ENCODE data around the gene DNAJB14.

Gene DNAJB14

GRCh38 chr4:99945718-99946355 is 581 bp downstream of the DNAJB14 start:
- no peak for DNase-seq (ENCODE audit: low read depth in 2 of 2)

- DNase-seq (ENCODE audit: low read depth in 2 of 2): no peak
Measured at GRCh38 chr4:99943904-99944437, 2.4 kb downstream of the DNAJB14 start.

GRCh38 chr4:99938243-99938753 is 8.1 kb downstream of the DNAJB14 start:
- no peak for DNase-seq (ENCODE audit: low read depth in 2 of 2)

- DNase-seq (ENCODE audit: low read depth in 2 of 2): no peak
Measured at GRCh38 chr4:99934891-99935290, 11.5 kb downstream of the DNAJB14 start.

- DNase-seq (ENCODE audit: low read depth in 2 of 2): no peak
Measured at GRCh38 chr4:99927566-99927965, 18.9 kb downstream of the DNAJB14 start.

- DNase-seq (ENCODE audit: low read depth in 2 of 2): no peak
Measured at GRCh38 chr4:99921174-99921573, 25.2 kb downstream of the DNAJB14 start.

GRCh38 chr4:99918656-99919055 is 27.8 kb downstream of the DNAJB14 start:
- no peak for DNase-seq (ENCODE audit: low read depth in 2 of 2)

- DNase-seq (ENCODE audit: low read depth in 2 of 2): no peak
Measured at GRCh38 chr4:99917575-99917974, 28.8 kb downstream of the DNAJB14 start.

GRCh38 chr4:99915449-99915848 is 31.0 kb downstream of the DNAJB14 start:
- DNase-seq (ENCODE audit: low read depth in 2 of 2): no peak

GRCh38 chr4:99894998-99895397 is 51.4 kb downstream of the DNAJB14 start:
- no peak for DNase-seq (ENCODE audit: low read depth in 2 of 2)

- peak; percentile 79 to 80 for DNase-seq (ENCODE audit: low read depth in 2 of 2)
Measured at GRCh38 chr4:99894161-99894997, 52.0 kb downstream of the DNAJB14 start, which contains the start of gene LAMTOR3. Gene LAMTOR3 (minus strand): TSS chr4:99894427. CDS start chr4:99893963, 464 bp downstream.

- DNase-seq (ENCODE audit: low read depth in 2 of 2): no peak
Measured at GRCh38 chr4:99893839-99894160, 52.6 kb downstream of the DNAJB14 start.

GRCh38 chr4:99893029-99893428 is 53.4 kb downstream of the DNAJB14 start:
- no peak for DNase-seq (ENCODE audit: low read depth in 2 of 2)

GRCh38 chr4:99891351-99891750 is 55.1 kb downstream of the DNAJB14 start:
- no peak for DNase-seq (ENCODE audit: low read depth in 2 of 2)

GRCh38 chr4:99887837-99888236 is 58.6 kb downstream of the DNAJB14 start:
- no peak for DNase-seq (ENCODE audit: low read depth in 2 of 2)

GRCh38 chr4:99886146-99886545 is 60.3 kb downstream of the DNAJB14 start:
- DNase-seq (ENCODE audit: low read depth in 2 of 2): no peak

- no peak for DNase-seq (ENCODE audit: low read depth in 2 of 2)
Measured at GRCh38 chr4:99885687-99886086, 60.7 kb downstream of the DNAJB14 start.

GRCh38 chr4:99885063-99885664 is 61.3 kb downstream of the DNAJB14 start:
- no peak for DNase-seq (ENCODE audit: low read depth in 2 of 2)

GRCh38 chr4:99879458-99879857 is 67.0 kb downstream of the DNAJB14 start:
- DNase-seq (ENCODE audit: low read depth in 2 of 2): no peak

GRCh38 chr4:99878604-99879003 is 67.8 kb downstream of the DNAJB14 start:
- DNase-seq (ENCODE audit: low read depth in 2 of 2): no peak

- no peak for DNase-seq (ENCODE audit: low read depth in 2 of 2)
Measured at GRCh38 chr4:99876946-99877345, 69.5 kb downstream of the DNAJB14 start.

GRCh38 chr4:99875071-99875470 is 71.3 kb downstream of the DNAJB14 start:
- no peak for DNase-seq (ENCODE audit: low read depth in 2 of 2)

All from stimulated activated CD8-positive, alpha-beta memory T cell treated with anti-CD3 and anti-CD28 coated beads, Interleukin-2, amount 100 ng/mL, for 1 hour (primary cell).